HCT116 (cell line): Measurements from ENCODE around the gene DYNC2LI1. TPM values are rescaled to one million over a fixed set of nuclear protein-coding genes. Genes with fewer than 3 reads are reported as not detected.

ENCODE experiments used
- ATAC-seq: fragments of 200-7000 bp; cut with Tn5 transposase; 2 replicates; pipeline ENCODE4 v1.9.1; 2020; ENCODE audit warnings: mild to moderate bottlenecking, moderate library complexity
- BruUV-seq: library from RNA; stranded (reverse); fragments of 400-500 nt; replicated peaks from 2 replicates; lab custom pipeline; 2021; lab: Mats Ljungman, UMichigan
- CTCF ChIA-PET: fragments of 300-600 bp; sonication (Branson Sonifier 250); formaldehyde crosslinking; loops from one replicate; lab custom pipeline; 2021; ENCODE audit warnings: antibody characterized with exemption; lab: Charles Lee
- POLR2A ChIA-PET: fragments of 300-600, 350-600 bp; sonication (Branson Sonifier 250); formaldehyde crosslinking; loops from one replicate; lab custom pipeline; 2021; ENCODE audit warnings: antibody characterized with exemption; lab: Charles Lee
- RAD21 ChIA-PET, 2 experiments: fragments of 300-600 bp; sonication (Branson Sonifier 250); formaldehyde crosslinking; loops; one replicate each; lab custom pipeline; 2023; ENCODE audit warnings: low total read pairs in 2 of 2; ENCODE audit not compliant: uncharacterized antibody in 2 of 2, unreplicated experiment in 2 of 2, low non-redundant PET in 1 of 2; lab: Charles Lee
- DNase-seq: peaks from one replicate; pipeline ENCODE4 v3.0.0-alpha.2; 2010; ENCODE audit warnings: low read depth, low spot score
- H2AFZ ChIP-seq: fragments of 200-600 bp; shearing (Covaris generic), sonication (generic); 2 replicates; pipeline ENCODE4 v1.6.1; 2017; ENCODE audit warnings: low read depth, mixed run types, mixed read lengths, antibody characterized with exemption, low read length; ENCODE audit not compliant: poor library complexity, severe bottlenecking
- H3K27ac ChIP-seq: 2 replicates; pipeline ENCODE4 v1.5.1; 2012; ENCODE audit warnings: low read depth, low read length
- H3K27me3 ChIP-seq: fragments of 200-600 bp; sonication (generic); 2 replicates; pipeline ENCODE4 v1.6.1; 2016; ENCODE audit warnings: mixed run types, low read length, mixed read lengths; ENCODE audit not compliant: insufficient read depth
- H3K36me3 ChIP-seq, 2 experiments: fragments of 200-500 bp in 1 of 2; fragments of 200-600 bp in 1 of 2; sonication (Bioruptor generic) in 1 of 2; sonication (generic) in 1 of 2; 2 replicates each; pipeline versions ENCODE4 v1.5.1 to v1.6.1; 2014 to 2016; ENCODE audit warnings: low read length in 2 of 2, inconsistent platforms in 1 of 2, mixed read lengths in 1 of 2, mixed run types in 1 of 2; ENCODE audit not compliant: insufficient read depth in 2 of 2, control insufficient read depth in 1 of 2
- H3K4me1 ChIP-seq, 2 experiments: fragments of 200-600 bp in 1 of 2; sonication (generic) in 1 of 2; 2 replicates each; pipeline versions ENCODE4 v1.5.1 to v1.6.1; 2012 to 2017; ENCODE audit warnings: low read length in 2 of 2, inconsistent platforms in 1 of 2, mild to moderate bottlenecking in 1 of 2, mixed read lengths in 1 of 2, mixed run types in 1 of 2, moderate library complexity in 1 of 2; ENCODE audit not compliant: insufficient read depth in 2 of 2, control insufficient read depth in 1 of 2
- H3K4me2 ChIP-seq: fragments of 200-600 bp; sonication (generic); 2 replicates; pipeline ENCODE4 v1.6.1; 2017; ENCODE audit warnings: mixed run types, low read length, mixed read lengths
- H3K4me3 ChIP-seq, 2 experiments: fragments of 200-600 bp in 1 of 2; sonication (generic) in 1 of 2; replicated peaks in 1 of 2; 2 replicates each; pipeline ENCODE4 v1.5.1; 2011 to 2016; ENCODE audit warnings: low read length in 2 of 2, control low read depth in 1 of 2, low read depth in 1 of 2, mild to moderate bottlenecking in 1 of 2, mixed read lengths in 1 of 2, mixed run types in 1 of 2
- H3K79me2 ChIP-seq: fragments of 200-600 bp; sonication (generic); 2 replicates; pipeline ENCODE4 v1.6.1; 2017; ENCODE audit warnings: mild to moderate bottlenecking, mixed run types, low read length, moderate library complexity, mixed read lengths; ENCODE audit not compliant: insufficient read depth
- H3K9ac ChIP-seq: fragments of 200-600 bp; sonication (generic); 2 replicates; pipeline ENCODE4 v1.6.1; 2016; ENCODE audit warnings: low read length, mixed read lengths
- H3K9me2 ChIP-seq: fragments of 200-600 bp; sonication (generic), shearing (Covaris generic); 2 replicates; pipeline ENCODE4 v1.6.1; 2017; ENCODE audit warnings: mixed run types, mild to moderate bottlenecking, moderate library complexity; ENCODE audit not compliant: insufficient read depth
- H3K9me3 ChIP-seq, 2 experiments: fragments of 200-500 bp in 1 of 2; fragments of 200-600 bp in 1 of 2; sonication (Bioruptor generic) in 1 of 2; sonication (generic) in 1 of 2; 2 replicates each; pipeline ENCODE4 v1.6.1; 2014 to 2017; ENCODE audit warnings: low read length in 2 of 2, mixed read lengths in 2 of 2, inconsistent platforms in 1 of 2, low read depth in 1 of 2, mild to moderate bottlenecking in 1 of 2, mixed run types in 1 of 2, moderate library complexity in 1 of 2; ENCODE audit not compliant: control insufficient read depth in 1 of 2, insufficient read depth in 1 of 2
- H4K20me1 ChIP-seq: fragments of 200-600 bp; sonication (generic), shearing (Covaris generic); 2 replicates; pipeline ENCODE4 v1.6.1; 2017; ENCODE audit warnings: mixed run types, mild to moderate bottlenecking, moderate library complexity; ENCODE audit not compliant: insufficient read depth
- ATF3 ChIP-seq: IDR thresholded peaks from 2 replicates; pipeline ENCODE4 v1.6.1; 2012
- CTCF ChIP-seq, 3 experiments: fragments of 200-600 bp in 1 of 3; sonication (generic) in 1 of 3; IDR thresholded peaks in 2 of 3; conservative IDR thresholded peaks in 1 of 3; 2 replicates each; pipeline ENCODE4 v1.5.1; 2012 to 2017; ENCODE audit warnings: low read depth in 2 of 3, low read length in 2 of 3, antibody characterized with exemption in 1 of 3, borderline replicate concordance in 1 of 3, control low read depth in 1 of 3, mild to moderate bottlenecking in 1 of 3, mixed read lengths in 1 of 3, mixed run types in 1 of 3, moderate library complexity in 1 of 3; ENCODE audit not compliant: insufficient read depth in 1 of 3
- EGR1 ChIP-seq: IDR thresholded peaks from 2 replicates; pipeline ENCODE4 v1.6.1; 2012; ENCODE audit warnings: low read depth
- ELF1 ChIP-seq: IDR thresholded peaks from 2 replicates; pipeline ENCODE4 v1.6.1; 2012; ENCODE audit warnings: low read depth, borderline replicate concordance
- EZH2phosphoT487 ChIP-seq: fragments of 200-600 bp; IDR thresholded peaks from 2 replicates; pipeline ENCODE4 v1.6.1; 2018; ENCODE audit warnings: antibody characterized with exemption, borderline replicate concordance
- POLR2AphosphoS5 ChIP-seq: IDR thresholded peaks from 2 replicates; pipeline ENCODE4 v1.6.1; 2011; ENCODE audit warnings: mild to moderate bottlenecking, low read depth, low read length, moderate library complexity
- ZFX ChIP-seq: fragments of 450-650 bp; IDR thresholded peaks from 2 replicates; pipeline ENCODE4 v1.6.1; 2017
- ZNF274 ChIP-seq: fragments of 200-500 bp; sonication (Bioruptor generic); IDR thresholded peaks from 2 replicates; pipeline ENCODE4 v1.6.1; 2014; ENCODE audit warnings: mild to moderate bottlenecking, low read depth, low read length, inconsistent platforms
- intact Hi-C: fragments of 100-400 bp; cut with micrococcal nuclease; formaldehyde crosslinking; loops from 2 replicates; pipeline ENCODE4 v1.10.0; 2022
- total RNA-seq: library from RNA; stranded (reverse); gene quantifications from one replicate; pipeline ENCODE4 v1.2.1, GENCODE V29; 2021; ENCODE audit not compliant: unreplicated experiment

The DYNC2LI1 gene
- total RNA-seq, 1 experiment from 2014 or later, result 16.7 TPM

DNA sequence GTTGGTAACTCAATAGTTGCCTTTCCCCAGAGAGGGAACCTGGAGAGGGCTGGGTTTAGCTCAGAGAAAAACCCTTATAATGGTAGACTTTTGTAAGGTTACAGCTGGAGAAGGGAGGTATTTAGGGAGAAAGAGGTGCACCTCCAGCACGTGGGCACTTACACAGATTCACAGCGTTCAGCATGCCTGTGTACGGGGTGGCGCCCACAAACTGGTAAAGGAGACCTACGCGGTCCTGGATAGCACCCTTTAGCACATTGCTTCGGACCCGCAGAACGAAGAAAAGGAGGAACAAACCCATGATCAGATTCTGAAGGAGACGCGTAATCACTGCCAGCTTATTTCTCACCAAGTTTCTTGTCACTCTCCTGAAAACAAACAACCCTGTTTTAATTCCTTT, 49.9 kb downstream of the DYNC2LI1 start:
- H3K79me2 ChIP-seq, result no peaks in the 10 kb centered on the region
- no TSS peak for BruUV-seq
- CTCF ChIA-PET, result no interaction called here
- peaks cover 0 to 4% of the 10 kb centered on the region in 2 experiments; a peak in 2 of 4 replicates for H3K4me1 ChIP-seq
- H2AFZ ChIP-seq, result no peak overlapping the region
- H3K4me2 ChIP-seq, result no peak overlapping the region
- no peak overlapping the region for H3K4me3 ChIP-seq
- ATAC-seq, result no peak
- TF ChIP-seq POLR2AphosphoS5 (no peak), EGR1 (no peak), ZFX (no peak)
- TF ChIP-seq, all 23 proteins: peak for 0
- peaks cover 23% of the 10 kb centered on the region; the same call in 1 of the 2 replicates for H3K27me3 ChIP-seq
- intact Hi-C loops, result no loop called here
- no peaks in the 10 kb centered on the region for H3K9me3 ChIP-seq
- no peaks in the 10 kb centered on the region for H3K36me3 ChIP-seq
- H3K9ac ChIP-seq, result no peak overlapping the region
- RAD21 ChIA-PET, result no interaction called here
- no peak for DNase-seq
- POLR2A ChIA-PET, result no interaction called here
- no peaks in the 10 kb centered on the region for H4K20me1 ChIP-seq
- H3K27ac ChIP-seq, result no peak overlapping the region
- H3K9me2 ChIP-seq, result no peaks in the 10 kb centered on the region

- Histone ChIP-seq H3K27me3 (peaks cover 23% of the 10 kb centered on the region; the same call in 1 of the 2 replicates), H3K79me2 (no peaks in the 10 kb centered on the region), H3K4me2 (no peak overlapping the region), H3K4me1 (no peaks in the 10 kb centered on the region), H2AFZ (no peak overlapping the region), H3K9ac (no peak overlapping the region), H3K27ac (no peak overlapping the region), H4K20me1 (no peaks in the 10 kb centered on the region), H3K9me2 (no peaks in the 10 kb centered on the region), H3K36me3 (no peaks in the 10 kb centered on the region), H3K9me3 (no peaks in the 10 kb centered on the region), H3K4me3 (no peak overlapping the region)
- POLR2A ChIA-PET, result no interaction called here
- BruUV-seq, result no TSS peak
- RAD21 ChIA-PET, result no interaction called here
- ATAC-seq (no peak), DNase-seq (no peak)
- CTCF ChIA-PET, result no interaction called here
- intact Hi-C loops, result no loop called here
- no peak for TF ChIP-seq ELF1
- no peak for TF ChIP-seq CTCF (IDR thresholded peaks at IDR 0.05 in 2 of 3, conservative IDR thresholded peaks at IDR 0.05 in 1 of 3; ENCODE audit: borderline replicate concordance in 1 of 3, insufficient read depth in 1 of 3, low read depth in 2 of 3, low read length in 2 of 3)
- no peak for TF ChIP-seq ATF3
- TF ChIP-seq EZH2phosphoT487, result no peak
- no peak for TF ChIP-seq ZNF274
- TF ChIP-seq, all 23 proteins: peak for 0
Measured at GRCh38 chr2:43824512-43824911, 50.7 kb downstream of the DYNC2LI1 start.
